Brain pericyte (primary cell): ENCODE data around the gene MRPL43.

Source experiments
- DNase-seq: peaks from one replicate; pipeline ENCODE4 v3.0.0-alpha.2; 2012; ENCODE audit warnings: low read depth, low spot score

Gene MRPL43

GRCh38 chr10:101003639-101004206 lies 16.4 kb upstream of the MRPL43 start:
- DNase-seq, result no peak

DNA sequence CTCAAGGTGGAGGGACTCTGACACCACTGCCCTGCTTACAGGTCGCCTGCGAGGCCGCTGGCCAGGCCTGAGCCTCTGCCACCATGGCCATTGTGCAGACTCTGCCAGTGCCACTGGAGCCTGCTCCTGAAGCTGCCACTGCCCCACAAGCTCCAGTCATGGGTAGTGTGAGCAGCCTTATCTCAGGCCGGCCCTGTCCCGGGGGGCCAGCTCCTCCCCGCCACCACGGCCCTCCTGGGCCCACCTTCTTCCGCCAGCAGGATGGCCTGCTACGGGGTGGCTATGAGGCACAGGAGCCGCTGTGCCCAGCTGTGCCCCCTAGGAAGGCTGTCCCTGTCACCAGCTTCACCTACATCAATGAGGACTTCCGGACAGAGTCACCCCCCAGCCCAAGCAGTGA lies 15.2 kb upstream of the MRPL43 start:
- no peak for DNase-seq

- no peak for DNase-seq
Measured at GRCh38 chr10:101001659-101002035, 14.3 kb upstream of the MRPL43 start.

DNA sequence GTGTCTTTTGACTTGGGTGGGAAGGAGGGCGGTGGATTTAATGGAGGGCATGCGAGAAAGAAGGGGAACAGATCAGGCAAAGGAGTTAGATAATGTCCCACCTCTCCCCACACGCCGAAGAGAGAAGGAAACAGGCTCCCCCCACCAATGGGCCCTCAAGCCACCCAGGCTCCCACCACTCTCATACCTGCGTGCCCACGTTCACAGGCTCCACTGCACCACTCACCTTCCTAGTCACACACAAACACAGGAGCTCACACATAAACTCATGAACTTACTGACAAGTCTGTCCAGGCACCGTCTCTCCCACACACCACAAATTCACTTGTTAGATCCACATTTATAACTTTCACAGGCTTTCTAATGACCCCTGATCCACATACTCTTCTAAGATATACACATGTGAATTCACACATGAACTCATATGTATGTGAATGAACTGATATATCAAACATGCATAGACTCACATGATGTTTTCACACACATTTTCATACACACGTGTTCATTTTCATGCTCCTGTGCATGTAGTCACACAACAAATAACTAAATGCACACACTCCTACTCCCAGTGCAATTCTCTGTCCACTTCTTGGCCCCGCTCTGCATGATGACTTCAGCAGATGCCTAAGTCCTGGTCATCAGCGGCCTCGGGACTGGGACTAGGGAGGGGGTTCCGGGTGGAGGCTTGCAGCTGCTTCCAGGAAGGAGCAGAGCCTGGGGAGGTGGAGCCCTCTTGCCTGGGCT lies 13.8 kb upstream of the MRPL43 start:
- no peak for DNase-seq

DNA sequence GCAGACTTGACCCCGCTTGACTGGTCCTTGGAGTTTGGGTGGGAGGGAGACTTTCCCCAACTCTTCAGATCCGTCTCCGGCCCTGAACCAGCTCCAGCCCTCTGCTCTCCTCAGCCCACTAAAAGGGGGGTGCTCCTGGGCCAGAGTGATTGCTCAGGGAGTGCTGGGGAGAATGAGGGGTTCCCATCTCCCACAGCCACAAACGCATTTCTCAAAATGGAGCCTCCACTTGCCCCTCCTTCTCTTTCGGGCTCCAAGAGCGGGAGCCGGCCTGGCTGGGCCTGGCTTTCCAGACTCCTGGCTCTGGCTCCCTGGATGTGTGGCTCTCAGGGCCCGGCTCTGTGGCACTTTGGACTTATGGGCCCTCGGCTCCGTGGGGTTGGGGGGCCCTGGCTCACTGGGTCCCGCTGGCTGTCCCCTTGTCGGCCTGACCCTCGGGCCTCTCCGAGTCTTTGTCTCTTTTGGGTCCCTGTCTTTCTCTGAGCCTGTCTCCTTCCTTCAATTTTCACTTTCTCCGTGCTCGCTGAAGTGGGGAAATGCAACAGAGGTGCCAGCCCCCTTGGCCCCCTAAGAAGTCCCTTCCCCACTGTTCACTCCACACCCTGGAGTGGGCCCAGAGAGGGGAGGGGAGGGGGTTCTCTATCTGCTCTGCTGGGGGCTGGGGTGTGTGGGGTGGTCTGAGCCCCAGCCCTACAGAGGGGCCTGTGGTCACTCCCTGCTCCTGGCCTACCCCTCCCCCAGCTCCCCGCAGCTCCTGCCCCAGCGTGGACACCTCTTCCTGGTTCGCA lies 13.0 kb upstream of the MRPL43 start:
- DNase-seq, result no peak

GRCh38 chr10:100999742-101000126 lies 12.4 kb upstream of the MRPL43 start, which contains the start of gene LZTS2:
LZTS2 (plus strand) TSS chr10:100999808; CDS start chr10:101002539, 2,731 bp downstream.
- no peak for DNase-seq

- DNase-seq, result no peak
Measured at GRCh38 chr10:100998991-100999741, 11.9 kb upstream of the MRPL43 start.

DNA sequence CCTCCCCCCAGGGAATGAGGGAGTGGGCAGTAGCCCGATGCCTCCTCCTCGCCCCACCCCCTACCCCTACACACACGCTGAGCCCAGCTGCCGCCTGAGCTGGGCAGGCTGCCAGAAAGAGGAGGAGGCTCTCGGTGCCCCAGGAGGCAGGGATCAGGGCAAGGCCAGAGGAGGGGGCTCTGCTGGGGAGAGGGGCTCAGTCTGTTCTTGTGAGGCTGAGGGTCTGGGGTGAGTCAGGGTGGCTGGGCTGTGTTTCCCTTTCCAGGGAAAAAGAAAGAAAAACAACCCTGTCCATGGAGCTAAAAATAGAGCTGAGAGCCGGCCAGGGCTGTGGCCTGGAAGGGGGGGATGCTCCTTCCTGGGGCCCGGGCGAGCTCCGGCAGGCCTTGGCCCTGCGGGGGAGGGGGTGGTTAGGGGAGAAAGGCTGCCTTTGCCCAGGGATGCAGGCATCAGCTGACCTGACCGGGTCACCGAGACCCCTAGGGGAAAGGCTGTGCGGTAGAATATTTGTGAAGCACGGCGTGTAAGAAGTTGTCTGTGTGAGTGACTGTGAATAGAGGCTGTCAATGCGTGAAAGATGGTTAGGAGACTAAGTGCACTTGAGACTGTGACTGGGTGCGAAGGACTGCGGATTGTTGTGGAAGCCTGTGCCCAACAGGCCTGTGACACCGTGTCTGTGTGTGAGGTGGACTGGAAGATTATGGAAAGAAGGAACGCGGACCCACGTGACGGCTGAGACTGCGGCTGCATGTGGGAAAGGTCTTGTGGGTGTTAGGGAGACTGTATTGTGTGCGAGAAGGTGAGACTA lies 11.1 kb upstream of the MRPL43 start:
- DNase-seq, result peak; percentile 90

DNA sequence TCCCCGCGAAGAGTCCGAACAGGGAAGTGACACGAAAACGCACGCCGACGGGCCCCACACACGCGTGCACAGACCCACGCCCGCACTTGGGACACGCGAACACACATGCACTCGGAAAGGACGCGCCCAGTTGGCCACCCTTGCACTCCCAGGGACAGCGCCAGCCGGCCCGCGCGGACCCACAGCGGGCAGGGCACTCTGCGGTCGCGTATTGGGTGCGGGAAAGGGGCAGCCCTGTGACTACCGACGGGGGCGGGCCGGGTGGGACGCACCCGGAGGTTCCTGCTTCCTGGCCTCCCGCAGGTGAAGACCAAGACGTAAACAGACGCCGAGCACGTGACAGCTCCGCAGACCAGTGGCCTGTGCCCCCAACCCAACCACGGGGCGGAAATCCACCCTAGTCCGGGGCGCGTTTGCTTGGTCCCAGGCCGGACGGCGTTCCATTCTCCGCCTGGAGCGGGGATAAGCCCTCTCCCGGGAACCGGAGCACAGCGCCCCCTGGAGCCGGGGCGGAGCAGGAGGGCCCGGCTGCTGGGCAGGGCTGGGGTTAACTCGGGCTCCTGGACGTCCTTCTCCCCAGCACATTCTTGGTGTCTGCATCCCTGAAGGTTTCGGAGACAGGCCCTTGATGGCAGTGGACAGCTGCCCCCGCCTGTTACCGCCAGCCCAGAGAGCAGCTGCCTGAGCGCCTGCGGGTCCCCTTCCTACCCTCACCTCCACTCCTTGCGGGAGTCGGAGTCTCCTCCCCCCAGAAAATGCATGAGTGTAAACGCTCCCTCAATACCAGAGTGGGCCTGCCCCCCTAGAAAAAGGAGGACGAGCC lies 10.3 kb upstream of the MRPL43 start:
- peak; percentile 47 for DNase-seq

DNA sequence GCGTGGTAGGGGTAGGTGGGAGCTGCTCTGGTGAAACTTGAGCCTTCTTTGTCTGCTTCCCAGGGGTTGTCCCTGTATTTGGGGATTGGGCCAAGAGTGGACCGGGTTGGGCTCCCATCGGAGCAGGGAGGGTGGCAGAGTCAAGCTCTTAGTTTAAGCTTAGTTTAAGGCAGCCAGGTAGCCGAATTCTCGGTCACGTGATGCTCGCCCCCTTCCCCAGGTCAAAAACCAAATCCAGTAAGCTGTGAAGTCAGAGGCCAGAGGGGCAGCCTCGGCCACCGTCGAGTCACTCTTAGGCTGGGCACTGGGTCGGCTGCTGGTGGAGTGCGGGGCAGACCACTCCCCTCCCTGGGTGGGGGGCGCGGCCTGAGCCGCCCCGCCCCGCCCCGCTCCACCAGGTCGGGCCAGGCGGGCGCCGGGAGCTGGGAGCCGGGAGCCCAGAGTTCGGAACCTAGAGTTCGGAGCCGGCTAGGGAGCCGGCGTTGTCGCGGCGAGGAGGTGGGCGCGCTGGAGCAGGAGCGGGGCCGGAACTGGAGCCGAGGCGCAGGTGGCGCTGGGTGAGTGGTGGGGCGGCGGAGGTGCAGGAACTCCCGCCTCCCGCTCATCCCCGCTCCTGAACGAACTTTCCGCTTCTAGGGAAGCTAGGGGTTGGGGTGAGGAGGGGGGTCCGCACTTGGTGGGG lies 9.5 kb upstream of the MRPL43 start:
- DNase-seq, result no peak

GRCh38 chr10:100995181-100995580 lies 7.9 kb upstream of the MRPL43 start:
- no peak for DNase-seq

GRCh38 chr10:100993986-100994708 lies 6.8 kb upstream of the MRPL43 start:
- DNase-seq, result no peak

GRCh38 chr10:100989088-100989487 lies 1.8 kb upstream of the MRPL43 start:
- DNase-seq, result no peak

DNA sequence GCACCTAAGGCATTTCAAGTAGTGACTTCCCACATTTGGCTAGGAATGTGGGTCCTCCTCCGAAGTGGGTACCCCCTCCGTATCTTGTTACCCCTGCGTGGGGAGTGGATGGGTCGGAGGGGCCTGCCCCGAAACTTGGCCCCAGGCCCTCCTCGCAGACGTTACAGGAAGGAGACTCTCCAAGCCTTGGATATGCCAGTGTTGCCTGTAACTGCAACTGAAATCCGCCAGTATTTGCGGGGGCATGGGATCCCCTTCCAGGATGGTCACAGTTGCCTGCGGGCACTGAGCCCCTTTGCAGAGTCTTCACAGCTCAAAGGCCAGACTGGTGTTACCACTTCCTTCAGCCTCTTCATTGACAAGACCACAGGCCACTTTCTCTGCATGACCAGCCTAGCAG lies 869 bp upstream of the MRPL43 start:
- no peak for DNase-seq

DNA sequence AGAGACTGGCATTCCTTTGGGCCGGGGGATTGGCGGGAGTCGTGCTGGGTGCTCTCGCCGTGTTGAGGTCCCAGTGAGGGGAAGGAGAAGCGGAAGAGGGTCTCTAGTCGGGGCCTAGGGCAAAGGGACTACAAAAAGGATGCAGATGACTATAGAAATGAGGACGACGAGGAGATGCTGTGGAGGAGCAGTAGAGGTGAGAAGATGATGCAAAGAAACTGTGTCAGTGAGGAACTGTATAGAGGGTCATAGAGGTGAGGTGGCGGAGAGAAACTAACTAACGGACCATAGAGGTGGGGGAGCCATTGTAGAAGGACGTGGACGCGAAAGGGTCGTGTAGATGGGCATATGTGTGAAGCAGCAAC lies 370 bp upstream of the MRPL43 start:
- DNase-seq, result no peak

DNA sequence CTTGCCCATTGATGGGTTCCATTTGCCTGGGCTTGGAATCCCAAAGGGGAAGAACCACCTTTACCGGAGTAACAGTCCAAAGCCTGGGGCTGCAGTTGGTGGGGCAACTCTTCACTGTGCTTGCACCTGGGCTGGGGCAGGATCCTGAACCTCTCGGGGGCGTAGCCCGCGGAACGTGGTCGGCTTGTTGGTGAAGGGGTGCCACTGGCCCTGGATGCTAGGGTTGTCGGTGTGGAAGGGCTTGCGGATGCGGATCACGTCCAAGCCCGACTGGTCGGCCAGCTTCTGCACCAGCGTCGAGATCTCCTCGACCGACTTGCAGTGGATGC lies 710 bp downstream of the MRPL43 start:
- DNase-seq, result no peak

DNA sequence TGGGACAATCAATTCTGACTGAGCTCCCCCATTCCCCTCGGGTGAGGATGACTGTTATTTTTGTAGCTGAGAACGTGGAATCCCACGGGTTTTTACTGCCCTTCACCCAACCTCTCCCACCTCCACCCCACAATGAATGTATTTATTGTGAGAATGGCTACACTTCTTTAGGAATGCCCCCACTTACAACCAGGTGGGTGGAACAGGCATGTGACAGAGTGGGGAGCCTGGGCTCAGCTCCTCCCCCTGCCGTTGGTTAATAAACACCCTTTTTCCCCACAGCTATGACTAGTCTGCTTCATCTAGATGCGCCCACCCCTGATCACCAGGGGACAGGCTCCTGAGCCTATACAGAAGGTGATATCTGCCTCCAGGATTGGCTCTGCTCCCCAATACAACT lies 2.0 kb downstream of the MRPL43 start:
- no peak for DNase-seq

- DNase-seq, result no peak
Measured at GRCh38 chr10:100984672-100985177, 2.6 kb downstream of the MRPL43 start.
